Activated CD8-positive, alpha-beta T cell treated with anti-CD3 and anti-CD28 coated beads for 36 hours (primary cell): ENCODE results near the gene HPS6. TPM values are rescaled to one million over a fixed set of nuclear protein-coding genes. Genes with fewer than 3 reads are reported as not detected.
"Not testable (repeated sequence)": the region's sequence is repeated elsewhere in the genome, so short reads cannot be mapped to it uniquely, and the experiment has no call there.

Experiments used
- ATAC-seq: fragments of 200-7000 bp; cut with Tn5 transposase; one replicate; pipeline ENCODE4 v1.10.0; 2021; ENCODE audit warnings: mild to moderate bottlenecking, moderate library complexity
- CTCF ChIA-PET: fragments of 350-600 bp; sonication (Branson Sonifier 250); formaldehyde crosslinking; loops from one replicate; lab custom pipeline; 2021; ENCODE audit warnings: antibody characterized with exemption; lab: Charles Lee
- POLR2A ChIA-PET: fragments of 350-600 bp; sonication (Branson Sonifier 250); formaldehyde crosslinking; loops from one replicate; lab custom pipeline; 2021; ENCODE audit warnings: antibody characterized with exemption; lab: Charles Lee
- DNase-seq: peaks from one replicate; pipeline ENCODE4 v3.0.0-alpha.2; 2020
- H3K27ac Mint-ChIP-seq: one replicate; pipeline ENCODE4 v1.8.0; 2021; ENCODE audit warnings: mild to moderate bottlenecking, mixed read lengths
- H3K27me3 Mint-ChIP-seq: one replicate; pipeline ENCODE4 v1.8.0; 2021; ENCODE audit warnings: mixed read lengths
- H3K36me3 Mint-ChIP-seq: one replicate; pipeline ENCODE4 v1.8.0; 2021; ENCODE audit warnings: low read depth, mixed read lengths
- H3K4me1 Mint-ChIP-seq: one replicate; pipeline ENCODE4 v1.8.0; 2021; ENCODE audit warnings: low read depth, mixed read lengths
- H3K4me3 Mint-ChIP-seq: one replicate; pipeline ENCODE4 v1.8.0; 2021; ENCODE audit warnings: mild to moderate bottlenecking, moderate library complexity, mixed read lengths
- H3K9me3 Mint-ChIP-seq: one replicate; pipeline ENCODE4 v1.8.0; 2021; ENCODE audit warnings: mixed read lengths
- intact Hi-C: fragments of 100-400 bp; cut with micrococcal nuclease; formaldehyde crosslinking; loops from one replicate; pipeline ENCODE4 v1.10.0; 2022
- total RNA-seq, 2 experiments: library from RNA; stranded (reverse); gene quantifications; one replicate each; pipeline ENCODE4 v1.2.3, GENCODE V29; 2021
- TF ChIP-seq, protein P1 (sequence below): fragments of 200-600 bp; IDR thresholded peaks from one replicate; pipeline ENCODE4 v1.8.0; 2022; ENCODE audit warnings: antibody characterized with exemption, mild to moderate bottlenecking

The HPS6 gene
- total RNA-seq, 2 experiments from 2014 or later, result 18.0 to 18.1 TPM

DNA sequence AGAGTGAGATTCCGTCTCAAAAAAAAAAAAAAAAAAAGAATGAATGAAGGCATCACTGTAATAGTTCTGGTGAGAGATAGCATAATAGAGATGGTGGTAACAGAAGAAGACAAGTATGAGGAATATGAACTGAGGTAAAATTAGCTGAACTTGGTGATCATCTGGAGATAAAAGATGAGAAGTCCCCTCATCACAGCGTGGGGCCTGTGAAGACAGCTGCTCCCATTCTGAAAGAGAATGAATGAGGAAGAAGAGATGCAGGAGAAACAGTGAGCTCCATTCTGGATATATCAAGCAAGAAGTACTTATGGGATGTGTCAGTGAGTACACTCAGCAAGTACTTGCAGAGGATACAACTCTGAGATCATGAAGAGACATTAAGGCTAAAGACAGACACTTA is 37.9 kb upstream of the HPS6 start:
- POLR2A ChIA-PET, result no interaction called here
- no peak overlapping the region for H3K4me3 Mint-ChIP-seq

DNA sequence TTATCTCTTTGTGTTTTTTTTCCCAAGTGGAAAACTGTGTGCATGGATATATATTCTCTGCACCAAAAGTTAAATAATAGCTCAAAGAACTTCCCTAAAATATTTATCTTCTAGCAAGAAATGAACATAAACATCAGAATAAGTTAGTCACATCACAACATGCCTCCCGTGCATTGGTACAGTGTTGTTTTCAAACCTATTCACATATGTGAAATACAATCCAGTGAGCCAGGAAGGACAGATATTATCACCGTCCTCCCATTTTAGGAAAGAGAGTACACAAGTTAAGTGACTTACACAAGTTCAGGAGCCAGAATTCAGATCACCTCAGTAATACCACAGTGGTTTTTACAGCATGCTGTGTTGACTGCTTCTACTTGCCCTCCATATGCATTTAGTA is 31.4 kb upstream of the HPS6 start:
- peaks cover 21% of the 10 kb centered on the region for H3K36me3 Mint-ChIP-seq

More for the DNA sequence above, 37.9 kb upstream of the HPS6 start:
- TF ChIP-seq, protein P1, sequence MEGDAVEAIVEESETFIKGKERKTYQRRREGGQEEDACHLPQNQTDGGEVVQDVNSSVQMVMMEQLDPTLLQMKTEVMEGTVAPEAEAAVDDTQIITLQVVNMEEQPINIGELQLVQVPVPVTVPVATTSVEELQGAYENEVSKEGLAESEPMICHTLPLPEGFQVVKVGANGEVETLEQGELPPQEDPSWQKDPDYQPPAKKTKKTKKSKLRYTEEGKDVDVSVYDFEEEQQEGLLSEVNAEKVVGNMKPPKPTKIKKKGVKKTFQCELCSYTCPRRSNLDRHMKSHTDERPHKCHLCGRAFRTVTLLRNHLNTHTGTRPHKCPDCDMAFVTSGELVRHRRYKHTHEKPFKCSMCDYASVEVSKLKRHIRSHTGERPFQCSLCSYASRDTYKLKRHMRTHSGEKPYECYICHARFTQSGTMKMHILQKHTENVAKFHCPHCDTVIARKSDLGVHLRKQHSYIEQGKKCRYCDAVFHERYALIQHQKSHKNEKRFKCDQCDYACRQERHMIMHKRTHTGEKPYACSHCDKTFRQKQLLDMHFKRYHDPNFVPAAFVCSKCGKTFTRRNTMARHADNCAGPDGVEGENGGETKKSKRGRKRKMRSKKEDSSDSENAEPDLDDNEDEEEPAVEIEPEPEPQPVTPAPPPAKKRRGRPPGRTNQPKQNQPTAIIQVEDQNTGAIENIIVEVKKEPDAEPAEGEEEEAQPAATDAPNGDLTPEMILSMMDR, result no peak
- no peaks in the 10 kb centered on the region for H3K4me1 Mint-ChIP-seq
- ATAC-seq (no peak), DNase-seq (no peak)
- no peaks in the 10 kb centered on the region for H3K9me3 Mint-ChIP-seq
- H3K36me3 Mint-ChIP-seq, result peaks cover 20% of the 10 kb centered on the region
- no peak overlapping the region for H3K27ac Mint-ChIP-seq
- H3K27me3 Mint-ChIP-seq, result no peaks in the 10 kb centered on the region
- CTCF ChIA-PET, result interaction anchor here (2.8 kb wide), 1 partner anchor 17 kb away, joined by 12 read pairs; no protein-coding TSS in a partner anchor
- intact Hi-C loops, result no loop called here

DNA sequence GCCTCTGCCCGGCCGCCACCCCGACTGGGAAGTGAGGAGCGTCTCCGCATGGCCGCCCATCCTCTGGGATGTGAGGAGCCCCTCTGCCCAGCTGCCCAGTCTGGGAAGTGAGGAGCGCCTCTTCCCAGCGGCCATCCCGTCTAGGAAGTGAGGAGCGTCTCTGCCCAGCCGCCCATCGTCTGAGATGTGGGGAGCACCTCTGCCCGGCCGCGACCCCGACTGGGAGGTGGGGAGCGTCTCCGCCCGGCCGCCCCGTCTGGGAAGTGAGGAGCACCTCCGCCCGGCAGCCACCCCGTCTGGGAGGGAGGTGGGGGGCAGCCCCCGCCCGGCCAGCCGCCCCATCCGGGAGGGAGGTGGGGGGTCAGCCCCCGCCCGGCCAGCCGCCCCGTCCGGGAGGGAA is 29.3 kb upstream of the HPS6 start:
- H3K4me1 Mint-ChIP-seq, CTCF ChIA-PET, ATAC-seq, POLR2A ChIA-PET, H3K9me3 Mint-ChIP-seq, intact Hi-C loops, H3K4me3 Mint-ChIP-seq, H3K27me3 Mint-ChIP-seq, H3K27ac Mint-ChIP-seq, DNase-seq: not testable (repeated sequence)
- peaks cover 18% of the 10 kb centered on the region for H3K36me3 Mint-ChIP-seq

More for the DNA sequence above, 31.4 kb upstream of the HPS6 start:
- DNase-seq (no peak), ATAC-seq (no peak)
- CTCF ChIA-PET, result interaction anchor here (1.4 to 1.7 kb wide), 3 partner anchors 18 to 39 kb away, joined by 3 to 8 read pairs (median 4); no protein-coding TSS in a partner anchor
- TF ChIP-seq, protein P1, result no peak
- Mint-ChIP-seq H3K4me1 (no peaks in the 10 kb centered on the region), H3K9me3 (no peaks in the 10 kb centered on the region), H3K27ac (no peak overlapping the region), H3K4me3 (no peak overlapping the region), H3K27me3 (no peaks in the 10 kb centered on the region)
- intact Hi-C loops, result no loop called here
- POLR2A ChIA-PET, result no interaction called here

DNA sequence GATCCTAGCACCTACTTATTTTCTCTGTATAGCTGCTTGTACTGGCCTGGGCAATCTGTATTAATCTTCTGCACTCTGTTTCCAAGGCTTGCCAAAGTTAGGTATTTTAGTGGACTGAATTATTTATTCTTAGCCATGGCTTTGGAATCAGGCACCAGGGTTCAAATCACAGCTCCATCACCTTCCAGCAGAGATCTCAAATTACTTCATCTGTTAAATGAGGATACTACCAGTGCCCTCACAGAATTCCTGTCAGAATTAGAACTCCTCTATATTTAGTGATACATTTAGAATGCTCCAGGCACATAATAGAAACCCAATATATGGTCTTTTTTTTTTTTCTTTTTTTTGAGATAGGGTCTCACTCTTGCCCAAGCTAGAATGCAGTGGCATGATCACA is 26.7 kb upstream of the HPS6 start:
- DNase-seq, result no peak
- H3K9me3 Mint-ChIP-seq, result no peaks in the 10 kb centered on the region
- H3K36me3 Mint-ChIP-seq, result peaks cover 10% of the 10 kb centered on the region
- H3K4me1 Mint-ChIP-seq, result peaks cover 6% of the 10 kb centered on the region
- no peak overlapping the region for H3K4me3 Mint-ChIP-seq
- TF ChIP-seq, protein P1, result no peak
- H3K27ac Mint-ChIP-seq, result no peak overlapping the region
- no peaks in the 10 kb centered on the region for H3K27me3 Mint-ChIP-seq
- ChIA-PET POLR2A (no interaction called here), CTCF (interaction anchor here (1.1 to 1.5 kb wide), 2 partner anchors 35 to 198 kb away, joined by 4 read pairs; no protein-coding TSS in a partner anchor)
- intact Hi-C loops, result no loop called here
- ATAC-seq, result no peak

DNA sequence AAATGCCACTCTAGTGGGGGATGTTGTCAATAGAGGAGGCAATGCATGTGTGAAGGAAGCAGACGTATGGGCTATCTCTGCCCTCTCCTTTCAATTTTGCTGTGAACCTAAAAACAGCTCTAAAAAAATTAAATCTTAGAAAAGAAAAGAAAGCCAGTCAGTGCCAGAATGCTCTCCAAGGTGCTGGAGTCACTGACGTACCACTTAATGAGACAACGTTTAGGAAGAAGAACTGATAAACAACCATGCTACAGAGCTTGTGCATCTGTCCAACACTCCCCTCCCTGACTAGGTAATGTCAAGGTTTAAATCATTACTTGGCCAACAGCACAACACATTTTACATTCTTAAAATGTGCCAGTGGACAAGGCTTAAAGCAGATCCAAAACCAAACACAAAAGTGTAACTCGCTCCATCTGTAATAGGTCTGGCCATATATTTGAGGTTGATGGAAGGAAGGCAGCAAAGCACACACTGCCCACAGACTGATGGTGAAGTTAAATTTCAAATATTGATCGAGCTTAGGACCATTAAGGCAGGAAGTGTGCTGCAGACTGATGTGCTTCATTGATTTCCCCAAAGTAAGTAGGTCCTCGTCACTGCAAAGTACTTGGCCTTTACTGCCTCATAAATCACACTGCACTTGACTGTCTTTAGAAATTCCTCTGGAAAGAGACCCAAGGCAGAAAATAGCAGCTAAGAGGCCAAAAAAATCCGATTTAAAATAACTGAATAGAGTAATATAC is 24.7 kb upstream of the HPS6 start:
- Mint-ChIP-seq H3K4me3 (no peak overlapping the region), H3K36me3 (peaks cover 8% of the 10 kb centered on the region), H3K27ac (no peak overlapping the region), H3K27me3 (no peaks in the 10 kb centered on the region), H3K4me1 (peaks cover 12% of the 10 kb centered on the region), H3K9me3 (no peaks in the 10 kb centered on the region)
- ChIA-PET CTCF (interaction anchor here (0.7 to 2.5 kb wide), 4 partner anchors 12 to 32 kb away, joined by 3 to 6 read pairs (median 3); no protein-coding TSS in a partner anchor), POLR2A (interaction anchor here (0.6 kb wide), 2 partner anchors 47 to 51 kb away, joined by 4 to 5 read pairs; no protein-coding TSS in a partner anchor)
- intact Hi-C loops, result no loop called here
- ATAC-seq (no peak), DNase-seq (no peak)
- TF ChIP-seq, protein P1, result no peak
